HG03565 (cell line): Measurements from ENCODE around the gene APOBEC3B.
"Not testable (repeated sequence)": the region's sequence is repeated elsewhere in the genome, so short reads cannot be mapped to it uniquely, and the experiment has no call there.

Experiments
- ATAC-seq: cut with Tn5 transposase; IDR thresholded peaks from one replicate; pipeline ENCODE4 v1.9.1; 2021; ENCODE audit warnings: mild to moderate bottlenecking, moderate library complexity; ENCODE audit not compliant: unreplicated experiment

The APOBEC3B gene

GRCh38 chr22:39026509-39027150 is 44.5 kb downstream of the APOBEC3B start:
- ATAC-seq = no peak

DNA sequence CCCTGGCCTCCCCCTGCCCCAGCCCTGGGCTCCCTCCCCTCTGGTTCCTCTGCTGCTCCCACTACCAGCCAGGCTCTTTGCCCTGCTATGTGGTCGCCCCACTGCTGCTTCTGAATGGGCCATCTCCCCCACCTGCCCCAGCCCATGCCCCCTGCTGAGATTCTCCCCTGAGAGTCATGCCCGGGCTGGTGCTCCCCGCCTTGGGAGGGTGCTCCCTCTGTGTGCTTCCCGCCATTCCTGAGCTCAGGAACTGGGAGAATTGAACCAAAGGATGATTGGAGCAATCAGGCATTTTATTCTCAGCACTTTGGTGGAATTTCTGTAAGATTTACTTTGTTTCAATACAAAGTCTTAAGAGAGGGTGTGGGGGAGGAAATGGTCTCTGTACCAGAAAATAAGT is 45.6 kb downstream of the APOBEC3B start:
- no peak for ATAC-seq

GRCh38 chr22:39028281-39028680 is 46.1 kb downstream of the APOBEC3B start:
- no peak for ATAC-seq

DNA sequence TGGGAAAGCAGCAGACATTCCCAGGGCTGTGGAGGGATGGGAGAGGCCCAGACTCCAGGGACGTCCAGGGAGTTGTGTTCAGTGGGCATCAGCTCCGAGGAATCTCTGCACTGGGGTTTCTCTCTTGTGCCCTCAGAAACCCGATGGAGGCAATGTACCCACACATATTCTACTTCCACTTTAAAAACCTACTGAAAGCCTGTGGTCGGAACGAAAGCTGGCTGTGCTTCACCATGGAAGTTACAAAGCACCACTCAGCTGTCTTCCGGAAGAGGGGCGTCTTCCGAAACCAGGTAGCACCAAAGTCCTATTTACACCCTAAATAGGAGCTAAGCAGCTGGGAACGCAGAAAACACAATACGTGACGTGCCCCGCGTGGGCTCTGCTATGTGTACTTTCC is 47.1 kb downstream of the APOBEC3B start:
- ATAC-seq = no peak

DNA sequence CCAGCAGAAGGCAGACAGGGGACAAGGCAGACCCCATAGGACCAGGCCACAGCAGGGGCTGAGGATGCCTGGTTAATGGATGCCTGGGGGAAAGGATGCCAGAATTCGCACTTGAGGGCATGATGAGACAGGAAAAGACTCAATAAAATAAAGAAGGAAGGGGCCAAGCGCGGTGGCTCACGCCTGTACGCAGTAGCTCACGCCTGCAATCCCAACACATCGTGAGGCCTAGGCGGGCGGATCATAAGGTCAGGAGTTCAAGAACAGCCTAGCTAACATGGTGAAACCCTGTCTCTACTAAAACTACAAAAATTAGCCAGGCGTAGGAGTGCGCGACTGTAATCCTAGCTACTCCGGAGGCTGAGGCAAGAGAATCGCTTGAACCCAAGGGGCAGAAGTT is 48.6 kb downstream of the APOBEC3B start:
- no peak for ATAC-seq

DNA sequence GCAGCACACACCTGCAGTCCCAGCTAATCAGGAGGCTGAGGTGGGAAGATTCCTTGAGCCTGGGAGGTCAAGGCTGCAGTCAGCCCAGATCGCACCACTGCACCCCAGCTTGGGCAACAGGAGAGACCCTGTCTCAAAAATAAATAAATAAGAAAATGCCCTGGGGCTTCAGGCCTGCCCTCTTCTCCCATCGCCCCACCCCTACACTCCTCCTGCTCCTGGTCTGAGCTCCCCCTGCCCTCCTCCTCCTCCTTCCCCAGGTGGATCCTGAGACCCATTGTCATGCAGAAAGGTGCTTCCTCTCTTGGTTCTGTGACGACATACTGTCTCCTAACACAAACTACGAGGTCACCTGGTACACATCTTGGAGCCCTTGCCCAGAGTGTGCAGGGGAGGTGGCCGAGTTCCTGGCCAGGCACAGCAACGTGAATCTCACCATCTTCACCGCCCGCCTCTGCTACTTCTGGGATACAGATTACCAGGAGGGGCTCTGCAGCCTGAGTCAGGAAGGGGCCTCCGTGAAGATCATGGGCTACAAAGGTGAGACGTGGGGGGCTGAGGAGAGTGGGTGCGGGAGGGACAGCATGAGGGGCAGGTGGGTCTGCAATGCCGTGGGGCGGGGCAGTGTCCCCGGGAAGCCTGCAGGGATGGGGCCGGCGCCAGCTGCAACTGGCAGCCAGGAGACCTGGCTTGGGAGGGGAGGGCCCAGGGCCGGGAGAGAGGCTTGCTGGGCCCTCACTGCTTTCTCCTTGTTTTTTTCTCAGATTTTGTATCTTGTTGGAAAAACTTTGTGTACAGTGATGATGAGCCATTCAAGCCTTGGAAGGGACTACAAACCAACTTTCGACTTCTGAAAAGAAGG is 49.5 kb downstream of the APOBEC3B start:
- ATAC-seq = not testable (repeated sequence)

GRCh38 chr22:39037071-39037470 is 54.9 kb downstream of the APOBEC3B start:
- not testable (repeated sequence) for ATAC-seq

- no peak for ATAC-seq
Measured at GRCh38 chr22:39039306-39040126, 57.4 kb downstream of the APOBEC3B start.

DNA sequence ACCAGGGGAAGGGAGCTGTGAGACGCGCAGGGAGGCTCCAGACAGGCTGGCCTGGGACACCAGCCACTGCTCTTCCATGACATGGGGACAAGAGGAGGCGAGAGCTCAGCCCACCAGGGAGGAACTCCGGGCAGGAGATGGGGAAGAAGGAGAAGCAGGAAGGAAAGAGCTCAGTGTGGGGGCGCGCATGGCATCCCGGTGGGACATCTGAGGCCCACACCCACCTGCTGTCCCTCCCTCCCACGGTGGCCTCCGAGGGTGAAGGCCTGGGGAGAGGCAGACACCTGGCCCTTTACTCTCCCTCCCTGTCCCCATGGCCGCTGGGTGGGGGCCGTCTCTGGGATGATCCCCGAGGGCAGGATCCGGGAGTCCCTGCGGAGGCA is 58.0 kb downstream of the APOBEC3B start:
- not testable (repeated sequence) for ATAC-seq

DNA sequence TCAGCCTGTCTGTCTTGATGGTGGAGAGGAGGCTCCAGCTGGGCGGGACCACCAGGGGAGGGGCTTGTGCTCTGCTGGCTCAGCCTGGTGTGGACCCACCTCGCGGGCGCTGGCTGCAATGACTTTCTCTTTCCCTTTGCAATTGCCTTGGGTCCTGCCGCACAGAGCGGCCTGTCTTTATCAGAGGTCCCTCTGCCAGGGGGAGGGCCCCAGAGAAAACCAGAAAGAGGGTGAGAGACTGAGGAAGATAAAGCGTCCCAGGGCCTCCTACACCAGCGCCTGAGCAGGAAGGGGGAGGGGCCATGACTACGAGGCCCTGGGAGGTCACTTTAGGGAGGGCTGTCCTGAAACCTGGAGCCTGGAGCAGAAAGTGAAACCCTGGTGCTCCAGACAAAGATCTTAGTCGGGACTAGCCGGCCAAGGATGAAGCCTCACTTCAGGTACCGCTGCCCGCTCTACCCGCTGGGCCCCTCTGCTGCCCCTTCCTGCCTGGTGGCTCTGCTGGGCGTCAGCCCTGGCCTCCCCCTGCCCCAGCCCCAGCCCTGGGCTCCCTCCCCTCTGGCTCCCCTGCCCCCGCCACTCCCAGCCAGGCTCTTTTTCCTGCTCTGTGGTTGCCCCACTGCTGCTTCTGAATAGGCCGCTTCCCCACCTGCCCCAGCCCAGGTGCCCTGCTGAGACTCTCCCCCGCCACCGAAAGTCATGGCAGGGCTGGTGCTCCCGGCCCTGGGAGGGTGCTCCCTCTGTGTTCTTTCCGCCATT is 58.6 kb downstream of the APOBEC3B start, which contains the start of gene APOBEC3F:
Gene APOBEC3F, plus strand, starts transcription at position 327 of the 759 bp plus-strand sequence. Its CDS starts 97 bp downstream, at position 424.
- ATAC-seq = peak; percentile 78

- ATAC-seq = no peak
Measured at GRCh38 chr22:39041908-39042307, 59.8 kb downstream of the APOBEC3B start.
